RPMI8226 (cell line): ENCODE data around the gene TLE5.

Experiments
- DNase-seq: peaks from one replicate; pipeline ENCODE4 v3.0.0-alpha.2; 2015

TLE5 gene, protein sequence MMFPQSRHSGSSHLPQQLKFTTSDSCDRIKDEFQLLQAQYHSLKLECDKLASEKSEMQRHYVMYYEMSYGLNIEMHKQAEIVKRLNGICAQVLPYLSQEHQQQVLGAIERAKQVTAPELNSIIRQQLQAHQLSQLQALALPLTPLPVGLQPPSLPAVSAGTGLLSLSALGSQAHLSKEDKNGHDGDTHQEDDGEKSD

GRCh38 chr19:3062165-3063105 lies at the start of gene TLE5:
Gene TLE5 (minus strand): TSS chr19:3062495. CDS start chr19:3062200, 295 bp downstream.
- peak; percentile 82 for DNase-seq

- DNase-seq: no peak
Observed at GRCh38 chr19:3111586-3112247, 49.4 kb upstream of the TLE5 start.

- no peak for DNase-seq
Observed at GRCh38 chr19:3110126-3110825, 48.0 kb upstream of the TLE5 start.

- DNase-seq: no peak
Observed at GRCh38 chr19:3109491-3109890, 47.2 kb upstream of the TLE5 start.

DNA sequence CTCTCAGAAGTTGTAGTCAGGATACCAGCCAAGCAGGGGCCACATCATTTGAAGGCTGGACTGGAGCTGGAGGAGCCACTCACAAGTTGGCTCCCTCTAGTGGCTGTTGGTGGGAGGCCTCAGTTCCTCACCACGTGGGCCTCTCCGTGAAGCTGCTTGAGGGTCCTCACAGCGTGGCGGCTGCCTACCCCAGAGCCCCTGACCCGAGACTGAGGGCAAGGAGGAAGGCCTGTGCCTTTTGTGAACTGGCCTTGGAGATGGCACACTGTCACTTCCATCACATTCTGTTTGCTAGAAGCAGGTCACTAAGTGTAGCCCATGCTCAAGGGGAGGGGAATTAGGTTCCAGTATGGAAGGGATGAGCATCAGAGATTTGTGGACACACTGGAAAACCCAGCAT lies 46.5 kb upstream of the TLE5 start:
- peak; percentile 81 for DNase-seq

GRCh38 chr19:3107658-3108057 lies 45.4 kb upstream of the TLE5 start:
- no peak for DNase-seq

- no peak for DNase-seq
Observed at GRCh38 chr19:3106509-3107141, 44.3 kb upstream of the TLE5 start.

DNA sequence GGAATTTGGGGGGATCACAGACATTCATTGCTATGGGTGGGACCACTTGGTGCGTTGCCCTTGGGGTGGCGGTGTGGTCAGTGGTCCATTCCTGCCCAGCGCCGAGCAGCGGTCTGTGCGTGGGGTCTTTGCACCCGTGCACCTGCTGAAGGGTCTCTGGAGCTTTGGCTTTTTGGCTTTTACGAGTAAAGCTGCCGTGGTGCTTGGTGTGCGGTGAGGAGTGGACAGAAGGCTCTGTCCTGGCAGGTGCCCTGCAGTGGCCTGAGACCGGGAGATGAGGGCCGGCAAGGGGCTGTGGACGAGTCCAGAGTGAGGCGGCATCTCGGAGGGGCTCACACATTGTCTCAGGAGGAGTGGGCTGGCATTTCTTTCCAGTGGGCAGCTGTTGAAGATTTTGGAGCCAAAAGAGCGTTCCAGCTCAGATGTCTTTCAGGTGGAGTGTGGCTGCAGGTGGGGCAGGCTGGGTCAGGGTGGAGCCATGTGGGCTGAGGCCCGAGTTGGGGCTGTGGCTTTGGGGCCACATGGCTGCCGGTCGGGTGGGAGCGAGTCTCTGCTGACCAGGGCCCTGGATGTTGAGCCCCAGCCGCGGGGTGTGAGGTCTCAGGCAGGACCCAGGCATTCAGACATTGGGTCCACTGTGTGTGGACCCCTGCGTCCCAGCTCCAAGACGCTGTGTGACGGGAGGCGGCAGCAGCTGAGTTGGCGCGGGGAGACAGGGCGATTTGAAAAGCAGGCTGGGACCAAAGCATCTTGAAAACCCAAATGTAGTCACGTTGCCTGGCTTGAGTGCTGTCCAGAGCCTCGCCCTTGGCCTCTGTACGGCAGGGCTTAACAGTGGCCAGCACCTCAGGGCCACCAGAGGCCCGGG lies 43.6 kb upstream of the TLE5 start:
- DNase-seq: no peak

GRCh38 chr19:3104708-3104983 lies 42.4 kb upstream of the TLE5 start:
- no peak for DNase-seq

- DNase-seq: no peak
Observed at GRCh38 chr19:3102239-3103140, 40.2 kb upstream of the TLE5 start.

DNA sequence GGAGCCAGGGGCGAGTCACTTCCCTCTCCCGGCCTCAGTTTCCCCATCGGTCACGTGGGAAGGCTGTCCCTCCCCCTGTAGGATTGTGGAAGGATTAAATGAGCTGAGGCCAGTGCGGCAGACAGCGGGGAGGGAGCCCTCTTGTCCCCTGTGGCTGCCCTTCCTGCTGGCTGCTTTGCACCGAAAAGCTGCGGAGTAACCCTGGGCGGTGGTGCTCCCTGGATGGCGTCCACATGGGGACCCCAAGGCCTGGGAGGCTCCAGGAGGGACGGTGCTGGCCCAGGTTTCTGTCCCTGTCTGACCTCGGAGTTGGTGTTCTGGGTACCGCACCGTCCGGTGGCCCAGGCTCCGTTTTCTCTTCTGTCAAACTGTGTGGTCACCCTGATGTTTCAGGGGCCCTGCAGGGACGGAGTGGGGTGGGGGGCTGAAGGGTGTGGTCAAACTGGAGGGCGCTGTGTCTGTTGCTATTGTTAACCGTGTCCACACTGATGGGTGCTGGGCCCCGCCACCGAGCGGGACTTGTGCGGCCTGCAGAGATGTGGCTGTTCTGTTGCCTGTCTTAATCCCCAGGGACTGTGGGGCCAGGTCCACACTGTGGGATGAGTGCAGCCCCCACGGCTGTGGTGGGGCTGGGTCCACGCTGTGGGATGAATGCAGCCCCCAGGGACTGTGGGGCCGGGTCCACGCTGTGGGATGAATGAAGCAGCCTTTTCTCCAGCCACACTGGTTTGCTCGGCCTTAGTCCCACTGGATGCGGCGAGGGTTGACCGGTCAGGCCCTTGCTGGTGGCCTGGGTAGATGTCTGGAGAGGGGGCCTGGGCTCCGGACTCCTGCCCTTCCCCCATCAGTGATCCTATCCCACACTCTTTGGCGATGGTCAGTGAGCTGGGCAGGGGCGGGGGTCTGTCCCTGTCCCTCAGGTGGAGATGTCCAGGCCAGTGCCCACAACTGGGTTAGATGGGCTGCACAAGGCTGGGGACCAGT lies 38.7 kb upstream of the TLE5 start:
- DNase-seq: no peak

- no peak for DNase-seq
Observed at GRCh38 chr19:3100331-3100730, 38.0 kb upstream of the TLE5 start.

DNA sequence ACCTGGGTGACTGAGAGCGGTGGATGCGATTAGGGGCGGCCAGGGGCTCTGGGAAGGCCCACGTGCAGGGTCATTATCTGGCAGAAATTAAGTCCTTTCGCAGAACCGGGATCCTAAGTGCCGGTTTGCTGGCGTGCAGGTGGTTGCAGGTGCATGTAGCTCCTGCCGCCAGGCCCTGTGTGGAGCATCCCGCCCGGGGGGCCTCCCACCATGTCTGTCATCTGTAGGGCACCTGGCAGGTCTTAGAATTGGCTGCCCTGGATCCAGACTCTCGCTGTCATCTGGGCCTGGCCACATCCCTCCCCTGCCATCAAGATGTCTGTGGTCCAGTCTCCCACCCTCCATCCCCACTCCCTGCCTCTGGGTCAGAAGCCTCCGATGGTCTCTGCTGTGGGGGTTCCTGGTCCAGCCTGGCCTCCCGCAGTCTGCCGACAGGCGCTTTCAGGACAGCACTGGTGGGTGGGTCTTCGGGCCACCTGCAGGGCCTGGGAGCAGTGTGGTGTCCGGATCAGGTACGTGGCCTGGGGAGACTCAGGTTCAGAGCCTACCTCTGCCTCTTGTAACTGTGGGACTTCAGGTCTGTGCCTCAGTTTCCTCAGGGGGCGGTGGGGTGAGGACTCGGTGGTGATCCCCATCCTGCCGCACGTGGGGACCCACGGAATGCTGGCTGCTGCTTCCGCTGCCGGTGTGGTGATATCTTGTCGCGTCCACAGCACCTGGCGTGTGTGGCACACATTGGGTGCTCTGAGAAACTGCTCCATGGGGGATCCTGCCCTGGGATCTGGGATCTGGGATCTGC lies 37.3 kb upstream of the TLE5 start:
- peak; percentile 59 for DNase-seq

- DNase-seq: peak; percentile 9
Observed at GRCh38 chr19:3098515-3099346, 36.4 kb upstream of the TLE5 start.

DNA sequence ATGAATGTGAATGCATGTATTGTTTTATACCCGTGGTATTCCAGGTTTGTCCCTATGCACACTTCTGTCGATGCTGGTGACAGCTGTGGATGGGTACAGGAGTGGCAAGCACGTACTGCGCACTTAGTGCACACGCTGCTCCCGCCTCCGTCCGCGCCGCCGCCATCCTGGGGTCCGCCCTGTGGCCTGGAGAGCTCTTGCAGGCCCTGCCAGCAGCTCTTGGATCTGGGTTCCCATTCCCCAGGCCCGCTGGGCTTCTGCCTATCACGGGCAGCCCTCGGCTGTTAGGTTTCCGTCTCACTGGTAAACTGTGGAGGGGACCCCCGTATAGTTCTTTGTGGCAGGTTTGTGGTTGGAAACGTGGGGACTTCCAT lies 35.8 kb upstream of the TLE5 start:
- no peak for DNase-seq

DNA sequence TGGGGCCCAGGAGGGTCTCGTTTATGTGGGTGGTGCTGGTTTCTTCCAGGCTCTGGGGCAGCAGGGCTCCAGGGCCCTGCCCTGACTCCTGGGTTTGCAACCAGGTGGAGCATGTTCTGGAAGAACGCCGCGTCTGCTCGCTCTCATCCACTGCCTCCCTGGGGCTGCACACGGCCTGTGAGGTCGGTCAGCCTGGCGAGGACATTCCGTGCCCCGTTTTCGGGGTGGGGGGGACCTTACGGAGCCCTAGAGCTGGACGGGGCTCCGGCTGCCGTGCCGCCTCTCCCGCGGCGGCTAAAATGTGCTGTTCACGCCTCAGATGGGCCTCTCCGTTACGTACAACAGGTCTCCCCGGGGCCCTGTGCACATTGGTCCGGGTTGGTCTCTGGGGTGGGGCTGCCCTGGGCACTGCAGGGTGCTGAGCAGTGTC lies 35.2 kb upstream of the TLE5 start:
- no peak for DNase-seq

DNA sequence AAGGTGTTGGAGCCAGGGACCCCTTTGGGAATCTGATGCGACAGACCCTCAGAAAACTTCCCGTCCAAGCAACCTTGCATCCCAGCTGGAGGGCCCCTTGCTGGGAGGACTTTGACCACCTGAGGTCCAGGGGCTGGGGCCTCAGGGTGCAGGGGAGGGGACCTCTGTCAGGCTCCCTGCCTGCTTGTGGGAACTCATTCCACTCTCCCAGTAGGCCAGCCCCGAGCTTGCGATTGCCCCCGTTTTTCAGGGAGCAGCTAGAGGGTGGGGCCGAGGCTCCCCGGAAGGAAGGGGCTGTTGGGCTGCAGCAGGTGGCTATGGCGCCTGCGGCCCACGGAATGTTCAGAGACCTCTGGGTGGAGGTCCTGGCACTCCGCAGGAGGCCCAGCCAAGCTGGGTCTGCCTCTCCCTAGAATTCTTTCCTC lies 34.6 kb upstream of the TLE5 start:
- no peak for DNase-seq
